NCI-H146 (cell line): Measurements from ENCODE around the gene TOR4A.

Source experiments
- DNase-seq: peaks from one replicate; lab custom pipeline; 2025; lab: John Stamatoyannopoulos, UW

Gene TOR4A

GRCh38 chr9:137252555-137253506 is 24.7 kb upstream of the TOR4A start:
- DNase-seq, result peak; percentile 43

- DNase-seq, result peak; percentile 37
Measured at GRCh38 chr9:137253717-137254623, 23.6 kb upstream of the TOR4A start.

DNA sequence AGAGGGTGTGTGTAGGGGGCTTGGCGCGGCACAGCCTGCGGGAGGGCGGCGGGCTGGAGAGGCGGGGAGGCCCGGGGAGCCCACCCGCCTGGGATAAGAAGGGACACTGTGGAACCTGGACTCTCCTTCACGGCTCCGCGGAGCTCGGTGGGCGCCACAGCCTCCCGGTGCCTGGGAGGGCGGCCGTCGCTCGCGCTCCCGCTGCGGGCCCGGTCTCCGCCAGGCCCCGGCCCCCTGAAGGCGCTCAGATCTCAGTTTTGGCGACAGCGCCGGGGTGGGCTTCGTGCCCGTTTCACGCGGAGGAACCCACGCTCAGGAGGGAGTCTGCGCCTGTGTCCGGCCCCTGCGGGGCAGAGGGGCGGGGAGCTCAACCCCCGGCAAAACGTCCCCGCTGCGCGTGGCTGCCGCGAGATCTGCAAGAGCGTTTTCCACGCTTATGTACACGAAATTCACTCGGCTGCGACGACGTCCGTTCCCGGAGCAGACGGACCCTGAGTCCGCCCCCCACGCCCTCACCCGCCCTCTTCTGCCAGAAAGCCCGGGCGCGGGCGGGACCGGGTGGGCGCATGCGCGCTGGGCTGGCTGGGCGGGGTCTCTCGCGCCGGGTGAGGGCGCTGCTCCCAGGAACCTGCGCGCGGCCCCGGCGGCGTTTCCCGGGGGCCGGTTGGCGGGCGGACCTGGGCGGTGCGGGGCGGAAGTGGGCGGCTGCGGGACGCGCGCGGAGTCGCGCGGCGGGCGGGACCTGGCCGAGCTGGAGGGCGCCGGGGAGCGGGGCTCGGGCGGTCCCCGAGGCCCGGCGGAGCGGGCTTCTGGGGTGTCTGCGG is 22.7 kb upstream of the TOR4A start, which contains the start of gene NELFB:
NELFB (plus strand) TSS at position 704 of the 824 bp plus-strand sequence.
- DNase-seq, result peak; percentile 80

DNA sequence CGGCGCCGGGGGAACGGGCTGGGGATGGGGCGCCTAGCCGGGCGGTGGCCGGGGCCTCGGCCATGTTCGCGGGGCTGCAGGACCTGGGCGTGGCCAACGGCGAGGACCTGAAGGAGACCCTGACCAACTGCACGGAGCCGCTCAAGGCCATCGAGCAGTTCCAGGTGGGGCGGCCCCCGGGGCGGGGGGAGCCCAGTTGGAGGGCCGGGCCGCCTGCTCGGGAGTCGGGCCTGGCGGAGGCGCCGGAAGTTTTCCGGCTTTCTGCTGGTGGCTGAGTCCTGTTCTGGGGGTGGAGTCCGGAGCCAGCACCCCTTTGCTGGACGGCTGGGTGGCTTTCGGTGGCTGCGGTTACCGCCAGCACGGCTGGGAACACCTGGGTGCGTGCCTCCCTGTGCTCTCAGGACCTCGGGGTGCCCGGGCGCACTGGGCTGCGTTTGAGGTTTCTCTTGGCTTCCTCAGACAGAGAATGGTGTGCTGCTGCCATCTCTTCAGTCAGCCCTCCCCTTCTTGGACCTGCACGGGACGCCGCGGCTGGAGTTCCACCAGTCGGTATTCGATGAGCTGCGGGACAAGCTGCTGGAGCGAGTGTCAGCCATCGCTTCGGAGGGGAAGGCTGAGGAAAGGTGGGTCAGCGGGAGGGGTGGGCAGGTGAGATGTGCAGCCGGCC is 21.9 kb upstream of the TOR4A start:
- DNase-seq, result peak; percentile 60

DNA sequence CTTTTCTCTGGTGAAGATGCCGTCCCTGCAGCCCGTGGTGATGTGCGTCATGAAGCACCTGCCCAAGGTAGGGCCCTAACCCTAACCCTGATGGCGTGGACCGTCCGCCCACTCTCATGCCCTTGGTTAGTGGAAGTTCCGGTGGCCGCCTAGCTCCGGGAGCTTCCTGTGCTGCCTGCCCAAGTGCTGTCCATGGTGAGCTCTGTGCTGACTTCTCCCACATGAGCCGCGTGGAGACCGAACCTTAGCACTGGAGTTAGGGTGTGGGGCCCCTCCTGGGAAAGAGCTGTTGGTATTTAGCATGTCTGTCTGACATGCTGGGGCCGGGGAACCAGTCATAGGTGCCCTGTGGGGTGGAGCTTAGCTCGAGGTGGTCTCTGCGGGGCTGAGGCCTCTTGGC is 21.2 kb upstream of the TOR4A start:
- no peak for DNase-seq

DNA sequence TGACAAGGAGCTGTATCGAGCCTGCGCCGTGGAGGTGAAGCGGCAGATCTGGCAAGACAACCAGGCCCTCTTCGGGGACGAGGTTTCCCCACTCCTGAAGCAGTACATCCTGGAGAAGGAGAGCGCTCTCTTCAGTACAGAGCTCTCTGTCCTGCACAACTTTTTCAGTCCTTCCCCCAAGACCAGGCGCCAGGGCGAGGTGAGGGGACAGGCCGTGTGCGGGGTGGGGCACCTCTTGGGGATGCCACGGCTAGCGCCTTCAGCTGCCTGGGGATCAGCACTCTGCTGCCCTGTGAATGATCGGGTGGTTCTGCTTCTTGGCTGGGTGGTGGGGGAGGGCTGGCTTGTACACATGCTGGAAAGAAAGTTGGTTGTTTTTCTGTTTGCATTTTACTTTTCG is 20.7 kb upstream of the TOR4A start:
- no peak for DNase-seq

- DNase-seq, result peak; percentile 10
Measured at GRCh38 chr9:137262173-137262908, 15.2 kb upstream of the TOR4A start.

GRCh38 chr9:137262909-137263285 is 14.6 kb upstream of the TOR4A start:
- DNase-seq, result no peak

DNA sequence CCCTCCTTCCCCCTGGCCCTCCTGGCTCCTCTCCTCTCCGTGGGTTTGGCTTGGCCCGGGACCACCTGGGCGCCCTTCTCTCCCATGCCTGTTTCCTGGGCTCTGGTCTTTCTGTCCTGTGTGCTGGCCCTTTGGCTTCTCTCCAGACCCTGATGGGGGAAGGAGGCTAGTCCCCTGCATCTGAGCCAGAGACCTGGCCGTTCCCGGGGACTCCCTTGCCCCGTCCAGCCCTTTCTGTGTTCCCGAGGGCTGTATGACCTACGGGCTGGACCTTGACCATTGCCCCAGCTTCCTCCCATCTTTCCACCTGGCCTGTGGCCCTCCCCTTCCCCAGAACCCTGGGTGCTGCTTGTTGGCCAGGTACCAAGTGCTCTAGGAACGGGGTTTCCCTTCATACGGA is 14.0 kb upstream of the TOR4A start:
- no peak for DNase-seq

DNA sequence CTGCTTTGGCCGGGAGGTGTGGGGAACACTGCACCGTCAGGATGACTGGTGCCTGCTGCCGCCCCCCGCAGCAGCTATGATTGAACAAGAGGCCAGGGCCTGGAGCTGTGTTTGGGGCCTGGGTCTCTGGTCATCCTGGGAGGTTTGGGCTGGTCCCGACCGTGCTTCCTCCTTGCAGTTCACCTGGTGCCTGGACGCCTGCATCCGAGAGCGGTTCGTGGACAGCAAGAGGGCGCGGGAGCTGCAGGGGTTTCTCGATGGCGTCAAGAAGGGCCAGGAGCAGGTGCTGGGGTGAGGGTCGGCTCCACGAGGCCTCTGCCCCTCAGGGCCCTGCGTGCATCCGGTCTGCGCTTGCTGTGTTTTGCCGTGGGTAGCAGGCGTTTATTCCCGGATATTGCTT is 13.5 kb upstream of the TOR4A start:
- DNase-seq, result no peak

GRCh38 chr9:137265496-137266161 is 11.9 kb upstream of the TOR4A start:
- no peak for DNase-seq

- DNase-seq, result no peak
Measured at GRCh38 chr9:137266162-137266527, 11.4 kb upstream of the TOR4A start.

DNA sequence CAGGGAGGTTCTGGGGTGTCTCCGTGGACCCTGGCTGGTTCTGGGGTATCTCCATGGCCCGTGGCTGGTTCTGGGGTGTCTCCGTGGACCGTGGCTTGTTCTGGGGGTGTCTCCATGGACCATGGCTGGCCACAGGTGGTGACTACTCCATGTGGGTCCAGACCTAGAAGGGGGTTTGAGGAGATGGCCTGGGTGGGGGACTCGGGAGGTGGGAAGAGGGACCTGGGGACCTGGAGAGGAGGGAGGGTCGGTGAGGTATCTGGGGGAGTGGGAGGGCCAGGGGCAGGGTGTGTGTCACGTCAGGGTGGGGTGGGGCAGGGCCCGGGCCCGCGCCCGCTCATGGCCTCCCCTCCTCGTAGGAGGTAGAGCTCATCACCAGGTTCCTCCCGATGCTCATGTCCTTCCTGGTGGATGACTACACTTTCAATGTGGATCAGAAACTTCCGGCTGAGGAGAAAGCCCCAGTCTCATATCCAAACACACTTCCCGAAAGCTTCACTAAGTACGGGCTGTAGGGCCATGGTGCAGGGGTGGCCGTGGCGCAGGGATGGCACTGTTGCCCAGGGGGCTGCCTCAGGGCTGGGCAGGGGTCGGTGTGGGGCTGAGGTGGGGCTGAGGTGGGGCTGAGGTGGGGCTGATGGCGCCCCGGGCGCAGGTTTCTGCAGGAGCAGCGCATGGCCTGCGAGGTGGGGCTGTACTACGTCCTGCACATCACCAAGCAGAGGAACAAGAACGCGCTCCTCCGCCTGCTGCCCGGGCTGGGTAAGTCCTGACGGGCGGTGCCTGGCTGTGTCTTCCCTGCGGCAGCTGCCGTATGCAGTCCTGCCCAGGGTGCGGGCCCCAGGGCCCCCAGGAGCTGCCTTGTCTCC is 10.7 kb upstream of the TOR4A start:
- no peak for DNase-seq

GRCh38 chr9:137267933-137268355 is 9.6 kb upstream of the TOR4A start:
- no peak for DNase-seq

- no peak for DNase-seq
Measured at GRCh38 chr9:137268538-137269201, 8.9 kb upstream of the TOR4A start.

DNA sequence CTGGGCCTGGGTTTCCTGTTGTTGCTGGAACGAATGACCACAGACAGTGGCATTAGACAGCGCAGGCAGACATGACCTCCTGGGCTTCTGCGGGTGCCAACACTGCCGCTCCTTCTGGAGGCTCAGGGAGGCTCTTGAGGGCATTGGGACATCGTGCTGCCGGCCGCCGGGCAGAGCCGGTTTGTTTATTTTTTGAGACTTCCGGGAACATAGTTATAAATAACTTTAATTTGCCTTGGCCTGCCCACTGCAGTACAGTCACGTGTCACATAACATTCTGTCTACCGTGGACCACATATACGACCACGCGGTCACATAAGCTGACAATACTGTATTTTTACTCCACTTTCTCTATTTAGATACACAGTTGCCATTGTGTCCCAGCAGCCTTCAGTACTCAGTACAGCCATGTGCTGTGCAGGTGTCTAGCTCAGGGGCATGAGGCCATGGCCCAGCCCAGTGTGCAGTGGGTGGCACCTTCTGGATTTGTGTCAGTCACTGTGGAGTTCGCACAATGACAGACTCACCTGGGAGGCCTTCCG is 8.2 kb upstream of the TOR4A start:
- no peak for DNase-seq

GRCh38 chr9:137270929-137271695 is 6.4 kb upstream of the TOR4A start:
- no peak for DNase-seq
